DMS 273 treated with DMSO at 0.1 percent for 48 hours (cell line): Measurements from ENCODE around the gene OPCML.

ENCODE experiments used
- DNase-seq: peaks from one replicate; lab custom pipeline; 2025; lab: John Stamatoyannopoulos, UW

OPCML gene

GRCh38 chr11:133175103-133175502, 357.2 kb downstream of the OPCML start:
- no peak for DNase-seq

- no peak for DNase-seq
These were observed 358.4 kb downstream of the OPCML start for GRCh38 chr11:133173810-133174412.

- DNase-seq = no peak
These were observed 360.0 kb downstream of the OPCML start for GRCh38 chr11:133172349-133172748.

GRCh38 chr11:133171374-133171773, 360.9 kb downstream of the OPCML start:
- no peak for DNase-seq

GRCh38 chr11:133168016-133168415, 364.3 kb downstream of the OPCML start:
- DNase-seq = no peak

GRCh38 chr11:133166662-133167061, 365.6 kb downstream of the OPCML start:
- no peak for DNase-seq

GRCh38 chr11:133164986-133165385, 367.3 kb downstream of the OPCML start:
- DNase-seq = no peak

- peak; percentile 9 for DNase-seq
These were observed 368.6 kb downstream of the OPCML start for GRCh38 chr11:133163463-133164419.

GRCh38 chr11:133162227-133162626, 370.1 kb downstream of the OPCML start:
- no peak for DNase-seq

- no peak for DNase-seq
These were observed 371.5 kb downstream of the OPCML start for GRCh38 chr11:133160754-133161153.

GRCh38 chr11:133156986-133157745, 375.1 kb downstream of the OPCML start:
- DNase-seq = no peak

GRCh38 chr11:133154781-133155180, 377.5 kb downstream of the OPCML start:
- no peak for DNase-seq

GRCh38 chr11:133154076-133154475, 378.2 kb downstream of the OPCML start:
- no peak for DNase-seq

- DNase-seq = no peak
These were observed 379.3 kb downstream of the OPCML start for GRCh38 chr11:133153031-133153430.

- DNase-seq = no peak
These were observed 382.6 kb downstream of the OPCML start for GRCh38 chr11:133149698-133150097.

GRCh38 chr11:133147625-133148024, 384.7 kb downstream of the OPCML start:
- DNase-seq = no peak

- no peak for DNase-seq
These were observed 385.5 kb downstream of the OPCML start for GRCh38 chr11:133146697-133147306.

GRCh38 chr11:133137939-133138338, 394.4 kb downstream of the OPCML start:
- no peak for DNase-seq

- no peak for DNase-seq
These were observed 395.0 kb downstream of the OPCML start for GRCh38 chr11:133137270-133137669.

GRCh38 chr11:133136376-133136775, 395.9 kb downstream of the OPCML start:
- DNase-seq = no peak

GRCh38 chr11:133134314-133135173, 397.8 kb downstream of the OPCML start:
- no peak for DNase-seq
